ENCODE data around the gene TGFBR1. TPM values are rescaled to one million over a fixed set of nuclear protein-coding genes. Genes with fewer than 3 reads are reported as not detected.

Gene TGFBR1
- total RNA-seq, 2 donors from 2014 or later: 74.8 to 75.6 TPM

DNA sequence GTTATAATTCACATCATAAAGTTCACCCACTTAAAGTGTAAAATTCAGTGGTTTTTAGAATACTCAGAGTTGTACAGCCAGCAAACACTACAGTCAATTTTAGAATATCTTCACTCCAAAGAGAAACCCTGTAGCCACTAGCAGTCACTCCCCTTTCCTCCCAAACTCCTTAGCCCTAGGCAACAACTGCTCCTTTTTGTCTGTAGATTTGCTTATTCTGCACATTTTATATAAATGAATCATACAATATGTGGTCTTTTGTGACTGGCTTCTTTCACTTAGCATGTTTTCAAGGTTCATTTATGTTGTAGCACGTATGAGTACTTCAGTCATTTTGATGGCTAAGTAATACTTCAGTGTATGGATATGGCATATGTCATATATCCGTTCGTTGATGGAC is 38.7 kb downstream of the TGFBR1 start:
- Mint-ChIP-seq H3K27me3 (ENCODE audit: insufficient read depth) (no peaks in the 10 kb centered on the region), H3K4me1 (peaks cover 8% of the 10 kb centered on the region), H3K9me3 (no peaks in the 10 kb centered on the region), H3K4me3 (no peak overlapping the region), H3K36me3 (ENCODE audit: low read depth) (peaks cover 71% of the 10 kb centered on the region), H3K27ac (no peak overlapping the region)
- Histone ChIP-seq H3K4me1 (ENCODE audit: control insufficient read depth, insufficient read depth, low read length) (no peaks in the 10 kb centered on the region), H3K9ac (ENCODE audit: extremely low read depth, low read length, poor library complexity, severe bottlenecking) (no peak overlapping the region), H3K36me3 (ENCODE audit: control insufficient read depth, insufficient read depth, low read length) (peaks cover 90% of the 10 kb centered on the region), H3K4me3 (ENCODE audit: low read length) (no peak overlapping the region), H3K27me3 (ENCODE audit: control insufficient read depth, insufficient read depth, low read length, poor library complexity, severe bottlenecking) (no peaks in the 10 kb centered on the region), H3K27ac (ENCODE audit: low read depth, low read length) (no peak overlapping the region), H3K9me3 (ENCODE audit: control insufficient read depth, low read length) (no peaks in the 10 kb centered on the region)
- DNase-seq: no peak
- WGBS, 2 experiments (ENCODE audit: insufficient coverage in 1 of 2, insufficient read length in 1 of 2): 95 to 100% methylated on average over 3 of the region's 3 CpGs
- TF ChIP-seq, protein P1, sequence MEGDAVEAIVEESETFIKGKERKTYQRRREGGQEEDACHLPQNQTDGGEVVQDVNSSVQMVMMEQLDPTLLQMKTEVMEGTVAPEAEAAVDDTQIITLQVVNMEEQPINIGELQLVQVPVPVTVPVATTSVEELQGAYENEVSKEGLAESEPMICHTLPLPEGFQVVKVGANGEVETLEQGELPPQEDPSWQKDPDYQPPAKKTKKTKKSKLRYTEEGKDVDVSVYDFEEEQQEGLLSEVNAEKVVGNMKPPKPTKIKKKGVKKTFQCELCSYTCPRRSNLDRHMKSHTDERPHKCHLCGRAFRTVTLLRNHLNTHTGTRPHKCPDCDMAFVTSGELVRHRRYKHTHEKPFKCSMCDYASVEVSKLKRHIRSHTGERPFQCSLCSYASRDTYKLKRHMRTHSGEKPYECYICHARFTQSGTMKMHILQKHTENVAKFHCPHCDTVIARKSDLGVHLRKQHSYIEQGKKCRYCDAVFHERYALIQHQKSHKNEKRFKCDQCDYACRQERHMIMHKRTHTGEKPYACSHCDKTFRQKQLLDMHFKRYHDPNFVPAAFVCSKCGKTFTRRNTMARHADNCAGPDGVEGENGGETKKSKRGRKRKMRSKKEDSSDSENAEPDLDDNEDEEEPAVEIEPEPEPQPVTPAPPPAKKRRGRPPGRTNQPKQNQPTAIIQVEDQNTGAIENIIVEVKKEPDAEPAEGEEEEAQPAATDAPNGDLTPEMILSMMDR (conservative IDR thresholded peaks at IDR 0.05): no peak

DNA sequence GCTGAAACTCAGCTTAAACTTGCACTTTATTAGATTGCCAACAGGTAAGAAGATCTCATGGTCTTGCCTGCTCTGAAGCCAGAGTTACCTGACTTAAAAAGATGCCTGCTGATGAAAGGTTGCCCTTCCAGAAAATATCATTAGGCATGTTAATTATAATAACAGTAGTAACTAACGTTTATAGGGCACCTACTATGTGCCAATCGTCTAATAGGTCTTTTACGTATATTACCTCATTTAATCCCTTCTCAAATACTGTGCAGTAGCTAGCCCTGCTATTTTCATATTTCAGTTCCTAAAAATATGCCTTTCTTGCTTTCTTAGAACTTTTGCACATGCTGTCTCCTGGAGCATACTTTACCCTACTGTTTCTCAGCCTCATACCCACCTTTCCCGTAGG is 40.1 kb downstream of the TGFBR1 start:
- peaks cover 90% of the 10 kb centered on the region for H3K36me3 ChIP-seq (ENCODE audit: control insufficient read depth, insufficient read depth, low read length)
- TF ChIP-seq, protein P1 (conservative IDR thresholded peaks at IDR 0.05): no peak
- no peak overlapping the region for H3K4me3 ChIP-seq (ENCODE audit: low read length)
- no peaks in the 10 kb centered on the region for H3K9me3 ChIP-seq (ENCODE audit: control insufficient read depth, low read length)
- Mint-ChIP-seq H3K27ac (no peak overlapping the region), H3K4me3 (no peak overlapping the region), H3K27me3 (ENCODE audit: insufficient read depth) (no peaks in the 10 kb centered on the region), H3K4me1 (peaks cover 8% of the 10 kb centered on the region), H3K9me3 (no peaks in the 10 kb centered on the region), H3K36me3 (ENCODE audit: low read depth) (peaks cover 67% of the 10 kb centered on the region)
- H3K4me1 ChIP-seq (ENCODE audit: control insufficient read depth, insufficient read depth, low read length): no peaks in the 10 kb centered on the region
- H3K27ac ChIP-seq (ENCODE audit: low read depth, low read length): no peak overlapping the region
- WGBS, 2 experiments (ENCODE audit: insufficient coverage in 1 of 2, insufficient read length in 1 of 2): 86 to 93% methylated on average over 3 to 4 of the region's 4 CpGs
- H3K9ac ChIP-seq (ENCODE audit: extremely low read depth, low read length, poor library complexity, severe bottlenecking): no peak overlapping the region
- no peaks in the 10 kb centered on the region for H3K27me3 ChIP-seq (ENCODE audit: control insufficient read depth, insufficient read depth, low read length, poor library complexity, severe bottlenecking)
- DNase-seq: no peak

DNA sequence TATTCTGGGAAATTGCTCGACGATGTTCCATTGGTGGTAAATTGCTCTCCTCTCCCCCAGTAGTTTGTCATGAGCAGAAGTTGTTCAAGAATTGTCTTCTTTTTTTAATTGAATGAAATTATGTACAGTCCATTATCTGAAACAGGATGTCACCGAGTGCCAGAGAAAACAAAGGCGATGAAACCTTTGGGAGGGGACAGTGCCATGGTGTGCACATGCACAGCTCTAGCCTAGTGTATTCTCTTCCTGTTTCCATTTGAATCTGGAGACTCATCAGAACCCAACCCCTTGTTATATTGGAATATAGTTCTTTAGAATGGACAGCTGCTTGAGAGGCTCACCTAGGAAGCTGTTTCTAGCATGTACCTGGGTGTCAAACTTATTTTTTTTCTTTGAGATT is 41.7 kb downstream of the TGFBR1 start:
- Histone ChIP-seq H3K27ac (ENCODE audit: low read depth, low read length) (no peak overlapping the region), H3K36me3 (ENCODE audit: control insufficient read depth, insufficient read depth, low read length) (peaks cover 93% of the 10 kb centered on the region), H3K4me1 (ENCODE audit: control insufficient read depth, insufficient read depth, low read length) (no peaks in the 10 kb centered on the region), H3K9ac (ENCODE audit: extremely low read depth, low read length, poor library complexity, severe bottlenecking) (no peak overlapping the region), H3K27me3 (ENCODE audit: control insufficient read depth, insufficient read depth, low read length, poor library complexity, severe bottlenecking) (no peaks in the 10 kb centered on the region), H3K9me3 (ENCODE audit: control insufficient read depth, low read length) (no peaks in the 10 kb centered on the region), H3K4me3 (ENCODE audit: low read length) (no peak overlapping the region)
- DNase-seq: no peak
- H3K27ac Mint-ChIP-seq: no peak overlapping the region
- 94 to 100% methylated on average over 4 of the region's 4 CpGs for WGBS, 2 experiments (ENCODE audit: insufficient coverage in 1 of 2, insufficient read length in 1 of 2)
- H3K4me3 Mint-ChIP-seq: no peak overlapping the region
- TF ChIP-seq, protein P1 (conservative IDR thresholded peaks at IDR 0.05): no peak
- no peaks in the 10 kb centered on the region for H3K9me3 Mint-ChIP-seq
- H3K27me3 Mint-ChIP-seq (ENCODE audit: insufficient read depth): no peaks in the 10 kb centered on the region
- H3K4me1 Mint-ChIP-seq: peaks cover 5% of the 10 kb centered on the region
- H3K36me3 Mint-ChIP-seq (ENCODE audit: low read depth): peaks cover 67% of the 10 kb centered on the region

All from endodermal cell (in vitro differentiated cells).